LNCAP (cell line): Measurements from ENCODE around the gene ECE2.

ENCODE experiments used
- TF ChIP-seq, protein P1 (sequence below): fragments of 450-650 bp; IDR thresholded peaks from 2 replicates; pipeline ENCODE4 v1.5.1; 2017; ENCODE audit warnings: mild to moderate bottlenecking

The ECE2 gene

DNA sequence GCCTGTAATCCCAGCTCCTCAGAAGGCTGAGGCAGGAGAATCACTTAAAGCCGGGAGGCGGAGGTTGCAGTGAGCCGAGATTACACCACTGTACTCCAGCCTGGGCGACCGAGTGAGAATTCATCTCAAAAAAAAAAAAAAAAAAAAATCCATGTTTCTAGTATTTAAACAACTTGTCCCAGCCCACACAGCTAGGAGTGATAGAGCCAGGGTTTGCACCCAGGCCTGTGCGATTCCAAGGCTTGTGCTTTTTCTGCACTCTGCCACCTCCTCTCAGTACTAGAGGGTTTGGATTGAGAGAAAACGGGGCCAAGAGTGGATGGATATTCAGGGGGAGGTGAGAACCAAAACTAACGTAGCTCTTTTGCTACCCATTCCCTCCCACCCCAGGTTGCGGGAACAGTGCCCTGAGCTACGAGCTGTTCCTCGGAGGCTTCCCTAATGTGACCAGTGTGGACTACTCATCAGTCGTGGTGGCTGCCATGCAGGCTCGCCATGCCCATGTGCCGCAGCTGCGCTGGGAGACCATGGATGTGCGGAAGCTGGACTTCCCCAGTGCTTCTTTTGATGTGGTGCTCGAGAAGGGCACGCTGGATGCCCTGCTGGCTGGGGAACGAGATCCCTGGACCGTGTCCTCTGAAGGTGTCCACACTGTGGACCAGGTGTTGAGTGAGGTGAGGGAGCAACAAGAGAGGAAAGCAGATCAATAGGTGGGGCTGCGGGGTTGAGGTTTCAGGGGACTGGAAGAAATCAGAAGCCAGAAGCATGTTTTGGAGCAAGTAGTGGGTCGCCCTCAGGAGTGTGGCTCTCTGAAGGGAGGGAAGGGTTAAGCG lies 18.5 kb upstream of the ECE2 start:
- TF ChIP-seq, protein P1, sequence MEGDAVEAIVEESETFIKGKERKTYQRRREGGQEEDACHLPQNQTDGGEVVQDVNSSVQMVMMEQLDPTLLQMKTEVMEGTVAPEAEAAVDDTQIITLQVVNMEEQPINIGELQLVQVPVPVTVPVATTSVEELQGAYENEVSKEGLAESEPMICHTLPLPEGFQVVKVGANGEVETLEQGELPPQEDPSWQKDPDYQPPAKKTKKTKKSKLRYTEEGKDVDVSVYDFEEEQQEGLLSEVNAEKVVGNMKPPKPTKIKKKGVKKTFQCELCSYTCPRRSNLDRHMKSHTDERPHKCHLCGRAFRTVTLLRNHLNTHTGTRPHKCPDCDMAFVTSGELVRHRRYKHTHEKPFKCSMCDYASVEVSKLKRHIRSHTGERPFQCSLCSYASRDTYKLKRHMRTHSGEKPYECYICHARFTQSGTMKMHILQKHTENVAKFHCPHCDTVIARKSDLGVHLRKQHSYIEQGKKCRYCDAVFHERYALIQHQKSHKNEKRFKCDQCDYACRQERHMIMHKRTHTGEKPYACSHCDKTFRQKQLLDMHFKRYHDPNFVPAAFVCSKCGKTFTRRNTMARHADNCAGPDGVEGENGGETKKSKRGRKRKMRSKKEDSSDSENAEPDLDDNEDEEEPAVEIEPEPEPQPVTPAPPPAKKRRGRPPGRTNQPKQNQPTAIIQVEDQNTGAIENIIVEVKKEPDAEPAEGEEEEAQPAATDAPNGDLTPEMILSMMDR: no peak

DNA sequence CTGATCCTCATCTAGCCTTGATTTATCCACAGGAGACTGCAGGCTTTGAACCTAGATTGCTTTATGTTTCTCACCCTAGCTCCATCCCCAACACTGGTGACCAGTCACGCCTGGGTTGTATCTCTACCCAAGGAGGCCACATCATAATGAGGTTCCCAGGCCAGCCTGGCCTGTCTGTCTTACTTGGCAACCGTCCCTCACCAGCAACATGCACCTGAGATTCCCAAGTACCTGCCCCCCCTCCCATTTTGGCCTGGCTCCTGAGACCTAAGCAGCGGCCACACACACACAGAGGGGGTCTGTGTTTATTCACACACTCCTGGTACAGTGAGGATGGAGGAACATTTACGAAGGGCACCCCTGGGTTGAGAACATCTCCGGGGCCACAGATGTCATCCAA lies 16.9 kb upstream of the ECE2 start:
- TF ChIP-seq, protein P1: no peak

GRCh38 chr3:184259396-184259877 lies 16.4 kb upstream of the ECE2 start:
- TF ChIP-seq, protein P1: no peak

DNA sequence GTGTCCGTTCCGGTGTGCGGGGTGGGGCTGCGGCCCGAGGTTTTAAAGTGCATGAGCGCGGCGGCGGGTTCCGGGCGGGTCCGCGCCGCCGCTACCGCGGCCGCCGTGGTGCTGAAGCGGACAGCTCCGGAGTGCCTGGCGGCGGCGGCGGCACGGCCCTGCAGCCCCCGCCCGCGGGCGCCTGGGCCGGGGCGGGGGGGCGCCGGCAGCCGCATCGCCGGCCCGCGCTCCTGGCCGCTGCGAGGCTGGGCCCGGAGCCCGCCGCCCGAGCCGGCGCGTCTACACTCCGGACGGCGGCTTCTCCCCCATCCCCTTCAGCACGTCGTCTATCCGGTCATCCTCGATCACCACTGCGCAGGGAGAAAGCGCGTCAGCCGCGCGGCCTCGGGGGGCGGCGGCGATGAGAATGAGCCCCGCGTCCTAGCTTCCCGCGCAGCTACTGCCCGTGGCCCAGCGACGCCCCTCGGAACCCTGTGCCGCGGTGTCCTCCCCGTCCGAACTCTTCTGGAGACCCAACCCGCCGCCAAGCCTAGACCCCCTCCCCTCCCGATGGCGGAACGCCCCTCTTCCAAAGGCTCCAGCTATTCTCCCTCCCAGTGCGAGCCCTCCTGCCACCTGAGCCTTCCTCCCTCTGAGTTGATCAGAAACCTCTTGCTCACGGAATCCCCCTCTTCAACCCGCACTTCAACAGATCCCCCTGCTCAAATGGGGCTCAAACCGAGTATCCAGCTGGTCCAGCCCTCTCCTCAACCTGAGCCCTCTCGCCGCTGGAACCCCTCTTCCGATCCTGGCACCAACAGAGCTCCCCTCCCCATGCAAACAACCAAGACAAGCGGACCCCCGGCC lies 15.7 kb upstream of the ECE2 start:
- TF ChIP-seq, protein P1: no peak

- TF ChIP-seq, protein P1: no peak
Measured at GRCh38 chr3:184260724-184261269, 15.0 kb upstream of the ECE2 start.

DNA sequence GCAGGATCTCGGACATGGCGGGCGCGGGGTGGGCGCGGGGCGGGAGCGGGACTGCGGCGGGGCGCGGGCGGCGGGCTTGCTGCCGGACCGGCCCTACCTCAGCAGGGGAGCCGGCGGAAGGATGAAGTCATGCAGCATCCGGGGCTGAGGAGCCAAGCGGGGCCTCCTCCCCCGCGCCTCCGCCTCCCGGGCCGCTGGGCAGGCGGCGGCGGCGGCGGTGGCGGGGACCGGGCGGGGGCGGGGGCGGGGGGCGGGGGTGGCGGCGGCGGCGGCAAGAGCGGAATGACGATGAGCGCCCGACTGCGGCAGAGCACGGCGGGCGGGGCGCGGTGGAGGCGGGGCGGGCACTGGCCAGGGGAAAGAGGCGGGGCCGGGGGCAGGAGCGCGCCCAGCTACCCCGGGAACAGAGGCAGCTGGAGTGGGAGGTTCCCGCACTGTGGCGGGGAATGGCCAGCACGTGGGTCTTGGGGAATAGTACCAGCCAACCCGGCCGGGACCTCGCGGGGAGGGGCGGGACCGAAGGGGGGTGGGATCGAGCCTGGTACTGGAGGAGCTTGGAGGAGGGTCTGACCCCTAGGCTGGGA lies 14.5 kb upstream of the ECE2 start, which contains the start of gene CAMK2N2:
CAMK2N2 (minus strand) TSS at position 284 of the 584 bp plus-strand sequence; CDS start at position 16, 268 bp downstream.
- TF ChIP-seq, protein P1: no peak
